ENCODE results near the gene WDHD1. TPM values are rescaled to one million over a fixed set of nuclear protein-coding genes. Genes with fewer than 3 reads are reported as not detected.

Gene WDHD1
- total RNA-seq, 2 donors from 2014 or later = 0.14 to 1.8 TPM

GRCh38 chr14:55062517-55063351, 35.8 kb upstream of the WDHD1 start:
- H3K9me3 ChIP-seq = no peaks in the 10 kb centered on the region
- H3K4me1 ChIP-seq (ENCODE audit: control insufficient read depth in 1 of 2, low read depth in 2 of 2) = peaks cover 36 to 62% of the 10 kb centered on the region in 2 donors
- H3K36me3 ChIP-seq = peaks cover 16% of the 10 kb centered on the region
- ATAC-seq (ENCODE audit: insufficient number of reproducible peaks, low FRiP score, low read depth) (no peak), DNase-seq (ENCODE audit: low spot score) (no peak)
- TF ChIP-seq CTCF (IDR thresholded peaks at IDR 0.05) = no peak
- no peak overlapping the region for H3K4me3 ChIP-seq
- peak overlapping the region; percentile 42 to 75 for H3K27ac ChIP-seq
- H3K27me3 ChIP-seq (replicated peaks; ENCODE audit: insufficient read depth) = no peaks in the 10 kb centered on the region

- DNase-seq (ENCODE audit: low spot score) = no peak
- no peaks in the 10 kb centered on the region for H3K9me3 ChIP-seq
- no peak for ATAC-seq (ENCODE audit: insufficient number of reproducible peaks, low FRiP score, low read depth)
- no peak overlapping the region for H3K4me3 ChIP-seq
- H3K36me3 ChIP-seq = peaks cover 14% of the 10 kb centered on the region
- H3K27ac ChIP-seq = no peak overlapping the region
- no peak for TF ChIP-seq CTCF (IDR thresholded peaks at IDR 0.05)
- H3K27me3 ChIP-seq (replicated peaks; ENCODE audit: insufficient read depth) = no peaks in the 10 kb centered on the region
- H3K4me1 ChIP-seq (ENCODE audit: control insufficient read depth in 1 of 2, low read depth in 2 of 2) = peaks cover 34 to 66% of the 10 kb centered on the region in 2 donors
These were observed 32.4 kb upstream of the WDHD1 start for GRCh38 chr14:55059333-55059732.

- no peak for ATAC-seq (ENCODE audit: insufficient number of reproducible peaks, low FRiP score, low read depth)
- Histone ChIP-seq H3K27ac (no peak overlapping the region), H3K36me3 (peaks cover 8% of the 10 kb centered on the region), H3K4me1 (ENCODE audit: control insufficient read depth in 1 of 2, low read depth in 2 of 2) (peaks cover 34 to 63% of the 10 kb centered on the region in 2 donors), H3K27me3 (replicated peaks; ENCODE audit: insufficient read depth) (no peaks in the 10 kb centered on the region), H3K9me3 (no peaks in the 10 kb centered on the region), H3K4me3 (no peak overlapping the region)
- DNase-seq (ENCODE audit: low spot score) = no peak
- TF ChIP-seq CTCF (IDR thresholded peaks at IDR 0.05) = no peak
These were observed 31.0 kb upstream of the WDHD1 start for GRCh38 chr14:55057919-55058318.

GRCh38 chr14:55054098-55054497, 27.2 kb upstream of the WDHD1 start:
- Histone ChIP-seq H3K4me3 (no peak overlapping the region), H3K27me3 (replicated peaks; ENCODE audit: insufficient read depth) (no peaks in the 10 kb centered on the region), H3K4me1 (ENCODE audit: control insufficient read depth in 1 of 2, low read depth in 2 of 2) (peaks cover 29 to 50% of the 10 kb centered on the region in 2 donors), H3K9me3 (no peaks in the 10 kb centered on the region), H3K27ac (no peak overlapping the region), H3K36me3 (peaks cover 6% of the 10 kb centered on the region)
- no peak for TF ChIP-seq CTCF (IDR thresholded peaks at IDR 0.05)
- DNase-seq (ENCODE audit: low spot score) (no peak), ATAC-seq (ENCODE audit: insufficient number of reproducible peaks, low FRiP score, low read depth) (no peak)

- Histone ChIP-seq H3K4me3 (peak overlapping the region; percentile 100), H3K36me3 (peaks cover 6% of the 10 kb centered on the region), H3K9me3 (no peaks in the 10 kb centered on the region), H3K4me1 (ENCODE audit: control insufficient read depth in 1 of 2, low read depth in 2 of 2) (peaks cover 29 to 48% of the 10 kb centered on the region in 2 donors), H3K27ac (peak overlapping the region in 1 of 2 donors; percentile 100), H3K27me3 (replicated peaks; ENCODE audit: insufficient read depth) (no peaks in the 10 kb centered on the region)
- ATAC-seq (ENCODE audit: insufficient number of reproducible peaks, low FRiP score, low read depth) (no peak), DNase-seq (ENCODE audit: low spot score) (no peak)
- TF ChIP-seq CTCF (IDR thresholded peaks at IDR 0.05) = no peak
These were observed 26.6 kb upstream of the WDHD1 start for GRCh38 chr14:55053500-55053899.

Measured in thoracic aorta (tissue), 2 donors.